ENCODE results near the gene MAP7D1. TPM values are rescaled to one million over a fixed set of nuclear protein-coding genes. Genes with fewer than 3 reads are reported as not detected.
A peak's percentile ranks its signal among the peaks of the same experiment; 100 is the strongest.

MAP7D1 gene
- total RNA-seq, 1 donor from 2014 or later: 120 TPM

DNA sequence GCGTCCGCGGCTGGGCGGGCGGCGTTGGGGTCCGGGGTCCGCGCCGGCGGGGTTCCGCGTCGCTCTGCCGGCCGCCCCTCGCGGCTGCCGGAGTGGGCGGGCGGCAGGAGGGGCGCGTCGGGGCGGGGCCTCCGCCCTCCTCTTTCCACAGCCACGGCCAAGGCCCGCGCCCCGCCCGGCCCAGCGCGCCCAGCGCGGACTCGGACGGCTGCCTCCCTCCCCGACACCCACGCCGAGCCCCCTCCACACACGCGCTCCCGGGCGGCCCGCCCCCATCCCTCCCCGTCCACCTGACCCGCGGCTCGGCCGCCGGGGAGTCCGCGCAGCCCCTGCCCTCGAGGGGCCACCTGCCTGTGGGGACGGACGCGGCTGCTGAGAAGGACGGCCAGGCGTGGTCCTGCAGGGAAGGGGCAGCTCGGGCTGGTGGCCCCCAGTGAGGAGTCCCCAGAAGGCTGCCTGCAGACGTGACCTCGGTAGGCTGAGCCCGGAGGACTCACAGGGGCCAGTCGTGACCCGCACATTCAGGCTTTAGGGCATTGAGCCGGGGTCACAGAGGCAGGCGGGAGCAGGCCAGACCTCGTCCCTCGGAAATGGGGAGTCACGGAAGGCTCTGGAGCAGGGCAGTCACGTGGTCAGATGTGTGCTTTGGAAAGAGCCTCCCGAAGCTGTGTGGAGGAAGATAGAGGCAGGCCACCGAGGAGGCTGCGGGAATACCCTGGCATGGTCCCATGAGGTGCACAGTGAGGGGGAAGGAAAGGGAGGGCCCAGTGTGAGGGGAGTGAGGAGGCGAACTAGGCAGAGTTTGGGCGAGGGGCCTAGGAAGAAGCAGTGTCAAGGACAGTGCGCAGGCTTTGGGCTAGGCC lies 30.6 kb upstream of the MAP7D1 start, which contains the start of gene COL8A2:
COL8A2 (minus strand) TSS at position 94 of the 863 bp plus-strand sequence. CDS start 24,980 bp downstream, outside the sequence.
- H3K9me3 ChIP-seq: no peaks in the 10 kb centered on the region
- ATAC-seq: peak; percentile 69 to 73
- peak; percentile 65 for DNase-seq
- peak within 1 kb of the TSS; percentile 50 for H3K4me3 ChIP-seq
- TF ChIP-seq, protein P1, sequence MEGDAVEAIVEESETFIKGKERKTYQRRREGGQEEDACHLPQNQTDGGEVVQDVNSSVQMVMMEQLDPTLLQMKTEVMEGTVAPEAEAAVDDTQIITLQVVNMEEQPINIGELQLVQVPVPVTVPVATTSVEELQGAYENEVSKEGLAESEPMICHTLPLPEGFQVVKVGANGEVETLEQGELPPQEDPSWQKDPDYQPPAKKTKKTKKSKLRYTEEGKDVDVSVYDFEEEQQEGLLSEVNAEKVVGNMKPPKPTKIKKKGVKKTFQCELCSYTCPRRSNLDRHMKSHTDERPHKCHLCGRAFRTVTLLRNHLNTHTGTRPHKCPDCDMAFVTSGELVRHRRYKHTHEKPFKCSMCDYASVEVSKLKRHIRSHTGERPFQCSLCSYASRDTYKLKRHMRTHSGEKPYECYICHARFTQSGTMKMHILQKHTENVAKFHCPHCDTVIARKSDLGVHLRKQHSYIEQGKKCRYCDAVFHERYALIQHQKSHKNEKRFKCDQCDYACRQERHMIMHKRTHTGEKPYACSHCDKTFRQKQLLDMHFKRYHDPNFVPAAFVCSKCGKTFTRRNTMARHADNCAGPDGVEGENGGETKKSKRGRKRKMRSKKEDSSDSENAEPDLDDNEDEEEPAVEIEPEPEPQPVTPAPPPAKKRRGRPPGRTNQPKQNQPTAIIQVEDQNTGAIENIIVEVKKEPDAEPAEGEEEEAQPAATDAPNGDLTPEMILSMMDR (IDR thresholded peaks at IDR 0.05): no peak
- peaks cover 15% of the 10 kb centered on the region for H3K4me1 ChIP-seq
- H3K27me3 ChIP-seq (ENCODE audit: low read depth): peaks cover 17% of the 10 kb centered on the region
- no peak within 1 kb of the TSS for H3K27ac ChIP-seq
- H3K36me3 ChIP-seq: no peaks in the 10 kb centered on the region
- intact Hi-C loops (cut with DNase I): no loop called here

DNA sequence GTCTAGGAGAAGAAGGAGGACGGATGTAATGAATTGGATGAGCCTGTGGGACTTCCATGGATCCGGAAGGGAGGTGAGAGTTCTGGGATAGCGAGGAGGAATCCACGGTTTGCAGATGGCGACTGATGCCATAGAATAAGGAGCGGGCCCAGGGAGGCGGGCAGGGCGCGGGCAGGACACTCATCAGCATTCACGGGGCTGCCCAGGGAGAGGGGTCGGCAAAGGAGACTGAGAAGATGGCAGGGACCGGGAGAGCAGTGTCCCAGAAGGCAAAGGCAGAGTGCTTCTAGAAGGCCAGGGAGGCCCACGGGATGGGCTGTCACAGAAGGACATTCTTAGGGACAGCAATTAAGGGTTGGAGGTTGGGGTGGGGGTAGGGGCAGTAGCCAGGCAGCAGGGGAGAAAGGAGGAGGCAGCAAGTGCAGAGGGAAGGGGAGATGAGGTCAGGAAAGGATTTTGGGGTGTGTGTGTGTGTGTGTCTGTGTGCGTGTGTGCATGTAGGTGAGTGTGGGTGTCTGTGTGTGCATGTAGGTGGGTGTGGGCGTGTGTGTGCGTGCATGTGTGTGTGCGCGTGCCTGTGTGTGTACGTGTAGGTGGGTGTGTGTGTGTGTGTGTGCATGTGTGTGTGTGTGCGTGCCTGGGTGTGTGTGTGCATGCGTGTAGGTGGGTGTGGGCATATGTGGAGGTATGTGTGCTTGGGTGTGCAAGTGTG lies 29.8 kb upstream of the MAP7D1 start:
- TF ChIP-seq, protein P1 (IDR thresholded peaks at IDR 0.05): no peak
- Histone ChIP-seq H3K4me3 (peak overlapping the region; percentile 50), H3K27me3 (ENCODE audit: low read depth) (peaks cover 17% of the 10 kb centered on the region), H3K27ac (no peak overlapping the region), H3K36me3 (no peaks in the 10 kb centered on the region), H3K9me3 (no peaks in the 10 kb centered on the region), H3K4me1 (peaks cover 15% of the 10 kb centered on the region)
- intact Hi-C loops (cut with DNase I): no loop called here
- ATAC-seq: no peak
- DNase-seq: no peak

DNA sequence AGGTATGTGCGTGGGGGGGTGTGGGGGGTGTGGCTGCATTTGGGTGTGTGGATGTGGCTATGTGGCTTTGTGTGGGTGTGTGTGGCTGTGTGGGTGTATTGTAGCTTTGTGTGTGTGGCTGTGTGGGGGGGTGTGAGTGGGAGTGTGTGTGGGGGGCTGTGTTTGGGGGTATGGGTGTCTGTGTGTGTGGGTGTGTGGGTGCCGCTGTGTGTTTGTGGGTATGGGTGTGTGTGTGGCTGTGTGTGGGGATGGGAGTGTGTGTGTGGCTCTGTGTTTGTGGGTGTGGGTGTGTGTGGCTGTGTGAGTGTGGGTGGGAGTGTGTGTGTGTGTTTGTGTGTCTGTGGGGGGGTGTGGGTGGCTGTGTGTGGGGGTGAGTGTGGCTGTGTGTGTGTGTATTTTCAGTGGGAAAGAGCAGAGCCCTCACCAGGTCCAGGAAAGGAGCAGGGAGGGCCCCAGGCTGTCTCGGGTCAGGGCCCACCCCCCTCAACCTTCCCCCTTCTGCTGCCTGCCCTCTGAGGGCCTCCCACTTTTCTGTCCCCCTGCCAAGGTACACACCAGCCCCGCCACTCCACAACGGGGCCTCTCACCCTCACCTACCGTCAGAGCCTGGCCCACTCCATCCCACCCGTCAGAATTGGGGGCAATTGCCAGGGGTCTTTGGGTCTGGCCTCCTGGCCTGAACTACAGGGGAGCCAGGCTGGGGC lies 29.0 kb upstream of the MAP7D1 start:
- Histone ChIP-seq H3K4me3 (no peak overlapping the region), H3K27ac (no peak overlapping the region), H3K27me3 (ENCODE audit: low read depth) (peaks cover 17% of the 10 kb centered on the region), H3K9me3 (no peaks in the 10 kb centered on the region), H3K36me3 (no peaks in the 10 kb centered on the region), H3K4me1 (peaks cover 15% of the 10 kb centered on the region)
- intact Hi-C loops (cut with DNase I): no loop called here
- DNase-seq (no peak), ATAC-seq (no peak)
- TF ChIP-seq, protein P1 (IDR thresholded peaks at IDR 0.05): no peak

DNA sequence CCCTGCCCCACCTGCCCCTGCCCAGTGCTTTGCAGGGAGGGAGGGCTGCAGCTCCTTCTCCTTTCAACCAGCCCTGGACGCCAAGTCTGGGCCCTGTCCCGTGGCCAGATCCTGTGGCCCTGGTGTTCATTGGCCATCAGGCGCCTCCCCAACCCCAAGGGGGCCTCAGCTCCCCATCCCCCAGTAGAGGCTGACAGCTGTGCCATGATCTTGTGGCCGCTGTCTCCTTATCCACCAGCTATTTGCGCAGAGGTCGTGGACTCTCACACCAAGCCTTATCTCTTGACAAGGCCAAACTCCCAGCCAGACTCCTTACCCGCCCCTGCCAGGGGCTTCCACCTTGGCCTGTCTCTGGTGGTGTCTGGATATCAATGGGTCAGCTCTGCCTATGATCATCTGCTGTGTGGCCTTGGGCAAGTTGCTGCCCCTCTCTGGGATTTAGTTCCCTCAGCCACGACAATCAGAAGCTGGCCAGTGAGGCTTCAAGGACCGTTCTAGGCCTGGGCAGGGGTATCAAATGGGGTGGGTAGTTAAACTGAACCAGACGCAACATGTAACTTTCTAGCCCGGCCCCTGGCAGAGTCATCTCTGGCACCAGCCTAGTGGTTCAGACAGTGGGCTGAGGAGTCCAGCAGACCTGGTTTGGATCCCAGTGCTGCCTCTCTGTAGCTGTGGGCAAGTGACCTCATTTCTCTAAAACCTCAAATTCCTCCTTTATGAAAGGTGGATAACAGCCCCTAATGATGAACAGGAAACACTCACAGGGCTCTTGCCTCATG lies 27.6 kb upstream of the MAP7D1 start:
- Histone ChIP-seq H3K4me3 (no peak overlapping the region), H3K36me3 (no peaks in the 10 kb centered on the region), H3K4me1 (peaks cover 15% of the 10 kb centered on the region), H3K27ac (no peak overlapping the region), H3K27me3 (ENCODE audit: low read depth) (peaks cover 17% of the 10 kb centered on the region), H3K9me3 (no peaks in the 10 kb centered on the region)
- ATAC-seq (no peak), DNase-seq (no peak)
- intact Hi-C loops (cut with DNase I): no loop called here
- TF ChIP-seq, protein P1 (IDR thresholded peaks at IDR 0.05): no peak

DNA sequence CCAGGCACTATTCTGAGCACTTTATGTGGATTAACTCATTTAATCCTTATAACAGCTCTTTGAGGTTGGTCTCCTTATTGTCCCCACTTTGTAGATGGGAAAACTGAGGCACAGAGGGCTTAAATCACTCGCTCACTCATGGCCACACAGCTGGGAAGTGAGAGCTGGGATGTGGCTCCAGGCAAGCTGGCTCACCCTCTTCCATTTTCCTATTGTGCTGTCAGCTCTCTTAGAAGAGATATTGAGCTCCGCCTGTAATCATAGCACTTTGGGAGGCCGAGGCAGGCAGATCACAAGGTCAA lies 27.1 kb upstream of the MAP7D1 start:
- peaks cover 13% of the 10 kb centered on the region for H3K4me1 ChIP-seq
- no peaks in the 10 kb centered on the region for H3K9me3 ChIP-seq
- DNase-seq: no peak
- TF ChIP-seq, protein P1 (IDR thresholded peaks at IDR 0.05): no peak
- peaks cover 17% of the 10 kb centered on the region for H3K27me3 ChIP-seq (ENCODE audit: low read depth)
- no peaks in the 10 kb centered on the region for H3K36me3 ChIP-seq
- no peak overlapping the region for H3K27ac ChIP-seq
- intact Hi-C loops (cut with DNase I): no loop called here
- no peak overlapping the region for H3K4me3 ChIP-seq
- no peak for ATAC-seq

Measured in lower lobe of right lung (tissue), 2 donors.